ENCODE results near the gene PCDHB9. TPM values are rescaled to one million over a fixed set of nuclear protein-coding genes. Genes with fewer than 3 reads are reported as not detected.
"Not testable (repeated sequence)": the region's sequence is repeated elsewhere in the genome, so short reads cannot be mapped to it uniquely, and the experiment has no call there.

Gene PCDHB9
- 2.4 TPM for total RNA-seq
- 0.47 TPM for polyA plus RNA-seq (ENCODE audit: insufficient read depth, low read depth, low replicate concordance)
- long read RNA-seq, donor 1, full-length matches to known transcripts = 4 of 4 reads
- long read RNA-seq, donor 1, partial matches to known transcripts = 0 of 4 reads
- long read RNA-seq, donor 1, other reads (novel, unspliced or antisense) = 0 of 4 reads
- long read RNA-seq, donor 2, full-length matches to known transcripts = 2 of 2 reads
- long read RNA-seq, donor 2, partial matches to known transcripts = 0 of 2 reads
- long read RNA-seq, donor 2, other reads (novel, unspliced or antisense) = 0 of 2 reads
- long read RNA-seq, donor 3, full-length matches to known transcripts = 4 of 4 reads
- long read RNA-seq, donor 3, partial matches to known transcripts = 0 of 4 reads
- long read RNA-seq, donor 3, other reads (novel, unspliced or antisense) = 0 of 4 reads
- long read RNA-seq, donor 4, full-length matches to known transcripts = 3 of 3 reads
- long read RNA-seq, donor 4, partial matches to known transcripts = 0 of 3 reads
- long read RNA-seq, donor 4, other reads (novel, unspliced or antisense) = 0 of 3 reads
- long read RNA-seq, donor 5, full-length matches to known transcripts = 1 of 1 reads
- long read RNA-seq, donor 5, partial matches to known transcripts = 0 of 1 reads
- long read RNA-seq, donor 5, other reads (novel, unspliced or antisense) = 0 of 1 reads
- long read RNA-seq, donor 6, full-length matches to known transcripts = 2 of 2 reads
- long read RNA-seq, donor 6, partial matches to known transcripts = 0 of 2 reads
- long read RNA-seq, donor 6, other reads (novel, unspliced or antisense) = 0 of 2 reads
- long read RNA-seq, donor 7, full-length matches to known transcripts = 1 of 1 reads
- long read RNA-seq, donor 7, partial matches to known transcripts = 0 of 1 reads
- long read RNA-seq, donor 7, other reads (novel, unspliced or antisense) = 0 of 1 reads
- long read RNA-seq, donor 8, full-length matches to known transcripts = 5 of 5 reads
- long read RNA-seq, donor 8, partial matches to known transcripts = 0 of 5 reads
- long read RNA-seq, donor 8, other reads (novel, unspliced or antisense) = 0 of 5 reads
- long read RNA-seq, donor 9, full-length matches to known transcripts = 2 of 2 reads
- long read RNA-seq, donor 9, partial matches to known transcripts = 0 of 2 reads
- long read RNA-seq, donor 9, other reads (novel, unspliced or antisense) = 0 of 2 reads
- long read RNA-seq, donor 10, full-length matches to known transcripts = 9 of 9 reads
- long read RNA-seq, donor 10, partial matches to known transcripts = 0 of 9 reads
- long read RNA-seq, donor 10, other reads (novel, unspliced or antisense) = 0 of 9 reads

GRCh38 chr5:141186897-141187512 is at the start of gene PCDHB9:
Gene PCDHB9 (plus strand): TSS chr5:141187161. CDS start chr5:141187319, 158 bp downstream.
- no peak within 1 kb of the TSS for H3K9ac ChIP-seq (ENCODE audit: low read length in 3 of 3)
- peak; percentile 34 for TF ChIP-seq CTCF (IDR thresholded peaks at IDR 0.05; ENCODE audit: borderline replicate concordance, extremely low read depth, insufficient read depth)
- intact Hi-C loops (cut with DNase I) = no loop called here
- H3K4me1 ChIP-seq (ENCODE audit: control insufficient read depth in 2 of 3, insufficient read depth in 2 of 3, low read depth in 1 of 3, low read length in 3 of 3) = no peaks in the 10 kb centered on the region
- H3K4me3 ChIP-seq (ENCODE audit: low read length in 3 of 3) = peak within 1 kb of the TSS; percentile 16 to 50 (median 28)
- no peak for FAIRE-seq
- H3K27me3 ChIP-seq (ENCODE audit: control insufficient read depth, insufficient read depth, low read length) = no peaks in the 10 kb centered on the region
- no peak within 1 kb of the TSS for H3K27ac ChIP-seq (ENCODE audit: low read depth in 2 of 2, low read length in 2 of 2)
- no peaks in the 10 kb centered on the region for H3K36me3 ChIP-seq (ENCODE audit: control insufficient read depth in 2 of 3, insufficient read depth in 3 of 3, low read length in 3 of 3)
- peaks cover 0 to 24% (median 16%) of the 10 kb centered on the region in 3 donors for H3K9me3 ChIP-seq (ENCODE audit: control insufficient read depth in 2 of 3, insufficient read depth in 1 of 3, low read length in 3 of 3)
- peak in 2 of 5 donors; percentile 17 to 28 for DNase-seq

- H3K9ac ChIP-seq (ENCODE audit: low read length in 3 of 3); intact Hi-C loops (cut with DNase I); H3K4me1 ChIP-seq (ENCODE audit: control insufficient read depth in 2 of 3, insufficient read depth in 2 of 3, low read depth in 1 of 3, low read length in 3 of 3); H3K27me3 ChIP-seq (ENCODE audit: control insufficient read depth, insufficient read depth, low read length); H3K4me3 ChIP-seq (ENCODE audit: low read length in 3 of 3); H3K27ac ChIP-seq (ENCODE audit: low read depth in 2 of 2, low read length in 2 of 2); H3K36me3 ChIP-seq (ENCODE audit: control insufficient read depth in 2 of 3, insufficient read depth in 3 of 3, low read length in 3 of 3); FAIRE-seq: not testable (repeated sequence)
- peaks cover 0 to 29% (median 13%) of the 10 kb centered on the region in 3 donors for H3K9me3 ChIP-seq (ENCODE audit: control insufficient read depth in 2 of 3, insufficient read depth in 1 of 3, low read length in 3 of 3)
- DNase-seq = peak in 1 of 5 donors; percentile 52
These were observed 49.6 kb upstream of the PCDHB9 start for GRCh38 chr5:141137346-141137745.

GRCh38 chr5:141149812-141150211 is 37.1 kb upstream of the PCDHB9 start, which contains the start of gene PCDHB6:
Gene PCDHB6 (plus strand): TSS chr5:141150057. CDS start chr5:141150258, 201 bp downstream.
- H3K9ac ChIP-seq (ENCODE audit: low read length in 3 of 3) = no peak within 1 kb of the TSS
- peaks cover 2 to 34% (median 9%) of the 10 kb centered on the region in 3 donors for H3K9me3 ChIP-seq (ENCODE audit: control insufficient read depth in 2 of 3, insufficient read depth in 1 of 3, low read length in 3 of 3)
- H3K27me3 ChIP-seq (ENCODE audit: control insufficient read depth, insufficient read depth, low read length) = no peaks in the 10 kb centered on the region
- H3K4me3 ChIP-seq (ENCODE audit: low read length in 3 of 3) = peak within 1 kb of the TSS in 1 of 3 donors; percentile 44
- no peaks in the 10 kb centered on the region for H3K4me1 ChIP-seq (ENCODE audit: control insufficient read depth in 2 of 3, insufficient read depth in 2 of 3, low read depth in 1 of 3, low read length in 3 of 3)
- peak in 3 of 5 donors; percentile 33 to 57 (median 51) for DNase-seq
- no peak within 1 kb of the TSS for H3K27ac ChIP-seq (ENCODE audit: low read depth in 2 of 2, low read length in 2 of 2)
- intact Hi-C loops (cut with DNase I) = no loop called here
- FAIRE-seq = no peak
- no peaks in the 10 kb centered on the region for H3K36me3 ChIP-seq (ENCODE audit: control insufficient read depth in 2 of 3, insufficient read depth in 3 of 3, low read length in 3 of 3)
- peak; percentile 13 for TF ChIP-seq CTCF (IDR thresholded peaks at IDR 0.05; ENCODE audit: borderline replicate concordance, extremely low read depth, insufficient read depth)
